Measurements from ENCODE around the gene SPSB3. TPM values are rescaled to one million over a fixed set of nuclear protein-coding genes. Genes with fewer than 3 reads are reported as not detected.

The SPSB3 gene
- total and polyA plus RNA-seq, 2 experiments from 2014 or later, result 27.1 to 34.7 TPM

GRCh38 chr16:1727651-1728624, 54.4 kb downstream of the SPSB3 start (continued):
- TF ChIP-seq ZNF462 (CRISPR knock-in tag; IDR thresholded peaks at IDR 0.05) (no peak), JUNB (IDR thresholded peaks at IDR 0.05; ENCODE audit: unreplicated experiment) (no peak)
- TF ChIP-seq, protein P1, sequence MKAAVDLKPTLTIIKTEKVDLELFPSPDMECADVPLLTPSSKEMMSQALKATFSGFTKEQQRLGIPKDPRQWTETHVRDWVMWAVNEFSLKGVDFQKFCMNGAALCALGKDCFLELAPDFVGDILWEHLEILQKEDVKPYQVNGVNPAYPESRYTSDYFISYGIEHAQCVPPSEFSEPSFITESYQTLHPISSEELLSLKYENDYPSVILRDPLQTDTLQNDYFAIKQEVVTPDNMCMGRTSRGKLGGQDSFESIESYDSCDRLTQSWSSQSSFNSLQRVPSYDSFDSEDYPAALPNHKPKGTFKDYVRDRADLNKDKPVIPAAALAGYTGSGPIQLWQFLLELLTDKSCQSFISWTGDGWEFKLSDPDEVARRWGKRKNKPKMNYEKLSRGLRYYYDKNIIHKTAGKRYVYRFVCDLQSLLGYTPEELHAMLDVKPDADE (IDR thresholded peaks at IDR 0.05), result no peak

Small RNAs within 50 kb of the gene (microRNA-seq; reads per million reads assigned to microRNA genes)
- 1.8 reads per million for gene MIR3177

Small RNAs within 50 kb of the gene (small RNA-seq; reads per million reads assigned to genes)
- gene MIR3177 (ENCODE audit: low replicate concordance), result 0.07 reads per million

Other genes with a start within 250 kb of the SPSB3 start
- 0.14 TPM in 1 of 2 replicates, not detected in the other for gene TMEM204, start 248.9 kb downstream of the SPSB3 start, total RNA-seq (2014; rRNA removed; shearing (Covaris generic))
- 0.21 and 0.23 TPM in 2 replicates for gene TMEM204, start 248.9 kb downstream of the SPSB3 start, polyA plus RNA-seq (2016; fragmentation: Nextera tagmentation; extraction: Ambion mirVana)
- 15.0 and 28.7 TPM in 2 replicates for gene IFT140, start 170.5 kb downstream of the SPSB3 start, total RNA-seq (2014; rRNA removed; shearing (Covaris generic))
- gene IFT140, start 170.5 kb downstream of the SPSB3 start, polyA plus RNA-seq (2016; fragmentation: Nextera tagmentation; extraction: Ambion mirVana), result 3.8 and 4.8 TPM in 2 replicates
- 16.7 and 17.9 TPM in 2 replicates for gene CRAMP1, start 170.2 kb downstream of the SPSB3 start, total RNA-seq (2014; rRNA removed; shearing (Covaris generic))
- gene CRAMP1, start 170.2 kb downstream of the SPSB3 start, polyA plus RNA-seq (2016; fragmentation: Nextera tagmentation; extraction: Ambion mirVana), result 3.4 TPM in 2 replicates
- gene JPT2, start 104.3 kb downstream of the SPSB3 start, total RNA-seq (2014; rRNA removed; shearing (Covaris generic)), result 139 and 140 TPM in 2 replicates
- gene JPT2, start 104.3 kb downstream of the SPSB3 start, polyA plus RNA-seq (2016; fragmentation: Nextera tagmentation; extraction: Ambion mirVana), result 43.8 and 47.1 TPM in 2 replicates
- 52.2 and 58.4 TPM in 2 replicates for gene MAPK8IP3, start 76.4 kb downstream of the SPSB3 start, total RNA-seq (2014; rRNA removed; shearing (Covaris generic))
- gene MAPK8IP3, start 76.4 kb downstream of the SPSB3 start, polyA plus RNA-seq (2016; fragmentation: Nextera tagmentation; extraction: Ambion mirVana), result 10.7 and 11.3 TPM in 2 replicates
- gene NME3, start 11.0 kb downstream of the SPSB3 start, total RNA-seq (2014; rRNA removed; shearing (Covaris generic)), result 73.7 and 95.3 TPM in 2 replicates
- gene NME3, start 11.0 kb downstream of the SPSB3 start, polyA plus RNA-seq (2016; fragmentation: Nextera tagmentation; extraction: Ambion mirVana), result 130 and 153 TPM in 2 replicates
- 15.0 and 17.3 TPM in 2 replicates for gene EME2, start 9.8 kb downstream of the SPSB3 start, total RNA-seq (2014; rRNA removed; shearing (Covaris generic))
- 4.1 TPM in 2 replicates for gene EME2, start 9.8 kb downstream of the SPSB3 start, polyA plus RNA-seq (2016; fragmentation: Nextera tagmentation; extraction: Ambion mirVana)
- 223 and 248 TPM in 2 replicates for gene MRPS34, start 9.4 kb downstream of the SPSB3 start, total RNA-seq (2014; rRNA removed; shearing (Covaris generic))
- gene MRPS34, start 9.4 kb downstream of the SPSB3 start, polyA plus RNA-seq (2016; fragmentation: Nextera tagmentation; extraction: Ambion mirVana), result 370 and 391 TPM in 2 replicates
- gene NUBP2, start 389 bp upstream of the SPSB3 start, total RNA-seq (2014; rRNA removed; shearing (Covaris generic)), result 143 and 175 TPM in 2 replicates
- gene NUBP2, start 389 bp upstream of the SPSB3 start, polyA plus RNA-seq (2016; fragmentation: Nextera tagmentation; extraction: Ambion mirVana), result 79.0 and 79.4 TPM in 2 replicates
- gene IGFALS, start 11.1 kb upstream of the SPSB3 start, total RNA-seq (2014; rRNA removed; shearing (Covaris generic)), result not detected in 2 replicates
- gene IGFALS, start 11.1 kb upstream of the SPSB3 start, polyA plus RNA-seq (2016; fragmentation: Nextera tagmentation; extraction: Ambion mirVana), result 0.16 TPM in 1 of 2 replicates, not detected in the other
- gene HAGH, start 44.3 kb upstream of the SPSB3 start, total RNA-seq (2014; rRNA removed; shearing (Covaris generic)), result 24.7 and 30.6 TPM in 2 replicates
- 28.5 and 28.9 TPM in 2 replicates for gene HAGH, start 44.3 kb upstream of the SPSB3 start, polyA plus RNA-seq (2016; fragmentation: Nextera tagmentation; extraction: Ambion mirVana)
- 17.3 and 21.0 TPM in 2 replicates for gene FAHD1, start 44.6 kb upstream of the SPSB3 start, total RNA-seq (2014; rRNA removed; shearing (Covaris generic))
- gene FAHD1, start 44.6 kb upstream of the SPSB3 start, polyA plus RNA-seq (2016; fragmentation: Nextera tagmentation; extraction: Ambion mirVana), result 23.9 and 24.2 TPM in 2 replicates
- gene MEIOB, start 89.6 kb upstream of the SPSB3 start, total RNA-seq (2014; rRNA removed; shearing (Covaris generic)), result 6.3 and 7.3 TPM in 2 replicates
- gene MEIOB, start 89.6 kb upstream of the SPSB3 start, polyA plus RNA-seq (2016; fragmentation: Nextera tagmentation; extraction: Ambion mirVana), result 7.7 and 8.7 TPM in 2 replicates
- not detected in 2 replicates for gene HS3ST6, start 135.8 kb upstream of the SPSB3 start, total RNA-seq (2014; rRNA removed; shearing (Covaris generic))
- 0.17 and 0.21 TPM in 2 replicates for gene HS3ST6, start 135.8 kb upstream of the SPSB3 start, polyA plus RNA-seq (2016; fragmentation: Nextera tagmentation; extraction: Ambion mirVana)
- gene MSRB1, start 160.6 kb upstream of the SPSB3 start, total RNA-seq (2014; rRNA removed; shearing (Covaris generic)), result 23.9 and 31.3 TPM in 2 replicates
- gene MSRB1, start 160.6 kb upstream of the SPSB3 start, polyA plus RNA-seq (2016; fragmentation: Nextera tagmentation; extraction: Ambion mirVana), result 29.6 and 30.4 TPM in 2 replicates
- gene RPL3L, start 172.1 kb upstream of the SPSB3 start, total RNA-seq (2014; rRNA removed; shearing (Covaris generic)), result 0.31 and 0.59 TPM in 2 replicates
- gene RPL3L, start 172.1 kb upstream of the SPSB3 start, polyA plus RNA-seq (2016; fragmentation: Nextera tagmentation; extraction: Ambion mirVana), result 0.68 and 1.1 TPM in 2 replicates
- 244 and 280 TPM in 2 replicates for gene NDUFB10, start 177.0 kb upstream of the SPSB3 start, total RNA-seq (2014; rRNA removed; shearing (Covaris generic))
- 495 and 527 TPM in 2 replicates for gene NDUFB10, start 177.0 kb upstream of the SPSB3 start, polyA plus RNA-seq (2016; fragmentation: Nextera tagmentation; extraction: Ambion mirVana)
- 3,232 and 3,786 TPM in 2 replicates for gene RPS2, start 182.3 kb upstream of the SPSB3 start, total RNA-seq (2014; rRNA removed; shearing (Covaris generic))
- 3,992 and 4,335 TPM in 2 replicates for gene RPS2, start 182.3 kb upstream of the SPSB3 start, polyA plus RNA-seq (2016; fragmentation: Nextera tagmentation; extraction: Ambion mirVana)
- gene RNF151, start 184.3 kb upstream of the SPSB3 start, total RNA-seq (2014; rRNA removed; shearing (Covaris generic)), result not detected in 2 replicates
- not detected in 2 replicates for gene RNF151, start 184.3 kb upstream of the SPSB3 start, polyA plus RNA-seq (2016; fragmentation: Nextera tagmentation; extraction: Ambion mirVana)
- 122 and 157 TPM in 2 replicates for gene TBL3, start 189.5 kb upstream of the SPSB3 start, total RNA-seq (2014; rRNA removed; shearing (Covaris generic))
- 67.0 and 68.8 TPM in 2 replicates for gene TBL3, start 189.5 kb upstream of the SPSB3 start, polyA plus RNA-seq (2016; fragmentation: Nextera tagmentation; extraction: Ambion mirVana)
- gene NOXO1, start 198.9 kb upstream of the SPSB3 start, total RNA-seq (2014; rRNA removed; shearing (Covaris generic)), result 1.2 and 2.0 TPM in 2 replicates
- 2.0 and 2.6 TPM in 2 replicates for gene NOXO1, start 198.9 kb upstream of the SPSB3 start, polyA plus RNA-seq (2016; fragmentation: Nextera tagmentation; extraction: Ambion mirVana)
- gene GFER, start 201.6 kb upstream of the SPSB3 start, total RNA-seq (2014; rRNA removed; shearing (Covaris generic)), result 40.1 and 53.2 TPM in 2 replicates
- gene GFER, start 201.6 kb upstream of the SPSB3 start, polyA plus RNA-seq (2016; fragmentation: Nextera tagmentation; extraction: Ambion mirVana), result 64.5 and 68.5 TPM in 2 replicates
- 72.2 and 77.7 TPM in 2 replicates for gene SYNGR3, start 207.4 kb upstream of the SPSB3 start, total RNA-seq (2014; rRNA removed; shearing (Covaris generic))
- 44.7 and 45.4 TPM in 2 replicates for gene SYNGR3, start 207.4 kb upstream of the SPSB3 start, polyA plus RNA-seq (2016; fragmentation: Nextera tagmentation; extraction: Ambion mirVana)
- gene ZNF598, start 227.2 kb upstream of the SPSB3 start, total RNA-seq (2014; rRNA removed; shearing (Covaris generic)), result 31.7 and 48.6 TPM in 2 replicates
- 8.5 and 10.2 TPM in 2 replicates for gene ZNF598, start 227.2 kb upstream of the SPSB3 start, polyA plus RNA-seq (2016; fragmentation: Nextera tagmentation; extraction: Ambion mirVana)
- gene NPW, start 237.2 kb upstream of the SPSB3 start, total RNA-seq (2014; rRNA removed; shearing (Covaris generic)), result 1.9 and 4.5 TPM in 2 replicates
- 37.0 and 37.6 TPM in 2 replicates for gene NPW, start 237.2 kb upstream of the SPSB3 start, polyA plus RNA-seq (2016; fragmentation: Nextera tagmentation; extraction: Ambion mirVana)
- 15.4 and 16.5 TPM in 2 replicates for gene NHERF2, start 244.3 kb upstream of the SPSB3 start, total RNA-seq (2014; rRNA removed; shearing (Covaris generic))
- gene NHERF2, start 244.3 kb upstream of the SPSB3 start, polyA plus RNA-seq (2016; fragmentation: Nextera tagmentation; extraction: Ambion mirVana), result 12.0 and 21.0 TPM in 2 replicates

Data from GM23338 (cell line).